Peyer's patch (tissue), 4 donors: ENCODE data around the gene CC2D1B. TPM values are rescaled to one million over a fixed set of nuclear protein-coding genes. Genes with fewer than 3 reads are reported as not detected.

Source experiments
- DNase-seq, 3 donors: peaks; one replicate each; pipeline ENCODE4 v3.0.0-alpha.2; 2017 to 2019
- H3K27ac ChIP-seq, 4 donors: fragments of 200-600 bp; sonication (generic); one replicate each; pipeline ENCODE4 v1.5.1; 2016 to 2019
- H3K27me3 ChIP-seq, 2 donors: fragments of 200-600 bp; sonication (generic); one replicate each; pipeline ENCODE4 v1.5.1; 2019
- H3K36me3 ChIP-seq, 3 donors: fragments of 200-600 bp; sonication (generic); one replicate each; pipeline ENCODE4 v1.5.1; 2016 to 2019
- H3K4me1 ChIP-seq, 4 donors: fragments of 200-600 bp; sonication (generic); one replicate each; pipeline ENCODE4 v1.5.1; 2016 to 2019
- H3K4me3 ChIP-seq, 4 donors: fragments of 200-600 bp; sonication (generic); 1 replicate in 3 of 4; 2 replicates in 1 of 4; pipeline ENCODE4 v1.5.1; 2016 to 2019; ENCODE audit warnings: mild to moderate bottlenecking in 1 of 4
- H3K9me3 ChIP-seq, 4 donors: fragments of 200-600 bp; sonication (generic); one replicate each; pipeline ENCODE4 v1.5.1; 2016 to 2019; ENCODE audit warnings: mild to moderate bottlenecking in 1 of 4
- POLR2A ChIP-seq, 2 donors: fragments of 450-650 bp; IDR thresholded peaks; one replicate each; pipeline ENCODE4 v1.5.1; 2017; ENCODE audit warnings: antibody characterized with exemption in 2 of 2, mild to moderate bottlenecking in 2 of 2, moderate library complexity in 2 of 2
- total RNA-seq, 4 donors: library from RNA; depleted of rRNA; stranded (reverse); fragments of >200 nt; gene quantifications; one replicate each; pipeline ENCODE4 v1.1.0, GENCODE V29; 2016
- TF ChIP-seq, protein P1 (sequence below), 6 experiments: fragments of 450-650 bp in 4 of 6; fragments of 200-600 bp in 2 of 6; sonication (generic) in 1 of 6; IDR thresholded peaks; one replicate each; pipeline ENCODE4 v1.5.1; 2017 to 2019; ENCODE audit warnings: antibody characterized with exemption in 6 of 6, mild to moderate bottlenecking in 3 of 6, moderate library complexity in 1 of 6

CC2D1B gene
- total RNA-seq, 4 donors from 2014 or later, result 48.4 to 61.2 (median 52.2) TPM

DNA sequence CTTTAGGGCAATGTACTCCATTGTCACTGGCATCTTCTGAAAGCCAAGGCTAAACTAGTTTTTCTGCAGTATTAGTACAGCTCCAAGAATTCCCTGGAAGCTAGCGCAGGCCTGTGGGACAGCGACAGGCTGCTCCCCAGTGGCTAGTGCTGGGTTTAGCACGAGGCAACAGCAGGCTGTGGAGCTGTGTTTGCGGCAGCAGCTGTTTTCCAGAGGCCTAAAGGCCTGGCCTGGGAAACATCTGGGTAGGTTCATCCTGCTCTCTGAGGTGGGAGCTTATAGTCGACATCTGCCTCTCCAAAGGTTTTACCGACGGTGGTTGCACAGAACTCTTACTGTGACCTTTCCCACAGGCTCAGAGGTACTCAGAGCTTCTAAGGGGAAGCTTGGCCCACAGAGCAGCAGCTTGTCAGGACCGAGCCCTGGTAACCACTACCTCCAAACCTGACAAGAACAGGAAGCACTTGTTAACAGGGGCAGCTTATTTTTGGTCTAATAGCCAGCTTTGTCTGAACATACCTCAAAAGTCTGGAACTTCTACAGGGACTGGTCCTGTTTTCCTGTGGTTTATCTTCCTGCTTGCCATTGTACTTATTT lies 17.2 kb downstream of the CC2D1B start:
- Histone ChIP-seq H3K27ac (no peak overlapping the region), H3K27me3 (no peaks in the 10 kb centered on the region), H3K36me3 (peaks cover 0 to 36% (median 0%) of the 10 kb centered on the region in 3 donors), H3K9me3 (no peaks in the 10 kb centered on the region), H3K4me3 (no peak overlapping the region), H3K4me1 (no peaks in the 10 kb centered on the region)
- TF ChIP-seq, protein P1, sequence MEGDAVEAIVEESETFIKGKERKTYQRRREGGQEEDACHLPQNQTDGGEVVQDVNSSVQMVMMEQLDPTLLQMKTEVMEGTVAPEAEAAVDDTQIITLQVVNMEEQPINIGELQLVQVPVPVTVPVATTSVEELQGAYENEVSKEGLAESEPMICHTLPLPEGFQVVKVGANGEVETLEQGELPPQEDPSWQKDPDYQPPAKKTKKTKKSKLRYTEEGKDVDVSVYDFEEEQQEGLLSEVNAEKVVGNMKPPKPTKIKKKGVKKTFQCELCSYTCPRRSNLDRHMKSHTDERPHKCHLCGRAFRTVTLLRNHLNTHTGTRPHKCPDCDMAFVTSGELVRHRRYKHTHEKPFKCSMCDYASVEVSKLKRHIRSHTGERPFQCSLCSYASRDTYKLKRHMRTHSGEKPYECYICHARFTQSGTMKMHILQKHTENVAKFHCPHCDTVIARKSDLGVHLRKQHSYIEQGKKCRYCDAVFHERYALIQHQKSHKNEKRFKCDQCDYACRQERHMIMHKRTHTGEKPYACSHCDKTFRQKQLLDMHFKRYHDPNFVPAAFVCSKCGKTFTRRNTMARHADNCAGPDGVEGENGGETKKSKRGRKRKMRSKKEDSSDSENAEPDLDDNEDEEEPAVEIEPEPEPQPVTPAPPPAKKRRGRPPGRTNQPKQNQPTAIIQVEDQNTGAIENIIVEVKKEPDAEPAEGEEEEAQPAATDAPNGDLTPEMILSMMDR (IDR thresholded peaks at IDR 0.05), result no peak
- no peak for TF ChIP-seq POLR2A (IDR thresholded peaks at IDR 0.05)
- DNase-seq, result no peak

DNA sequence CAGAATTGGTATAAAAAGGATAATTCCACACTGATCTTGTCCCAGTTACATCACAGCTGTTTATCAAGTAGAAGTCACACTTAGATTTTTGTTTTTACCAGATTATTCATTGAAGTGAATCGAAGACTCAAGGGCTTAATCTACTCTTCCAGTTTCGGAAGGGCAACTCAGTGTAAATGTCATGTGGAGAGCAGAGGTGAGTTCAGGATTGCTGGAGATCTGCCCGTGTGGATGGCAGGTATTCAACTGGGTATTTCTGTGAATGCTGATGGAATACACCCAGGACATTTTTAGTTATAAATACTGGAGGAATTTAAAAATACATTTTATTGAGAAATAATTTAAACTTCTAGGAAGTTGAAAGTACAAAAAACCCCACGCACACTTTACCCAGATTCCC lies 19.4 kb downstream of the CC2D1B start:
- Histone ChIP-seq H3K4me1 (no peaks in the 10 kb centered on the region), H3K4me3 (no peak overlapping the region), H3K27me3 (no peaks in the 10 kb centered on the region), H3K9me3 (no peaks in the 10 kb centered on the region), H3K27ac (no peak overlapping the region), H3K36me3 (peaks cover 0 to 21% (median 0%) of the 10 kb centered on the region in 3 donors)
- no peak for DNase-seq
- no peak for TF ChIP-seq POLR2A (IDR thresholded peaks at IDR 0.05)
- TF ChIP-seq, protein P1 (IDR thresholded peaks at IDR 0.05), result no peak

DNA sequence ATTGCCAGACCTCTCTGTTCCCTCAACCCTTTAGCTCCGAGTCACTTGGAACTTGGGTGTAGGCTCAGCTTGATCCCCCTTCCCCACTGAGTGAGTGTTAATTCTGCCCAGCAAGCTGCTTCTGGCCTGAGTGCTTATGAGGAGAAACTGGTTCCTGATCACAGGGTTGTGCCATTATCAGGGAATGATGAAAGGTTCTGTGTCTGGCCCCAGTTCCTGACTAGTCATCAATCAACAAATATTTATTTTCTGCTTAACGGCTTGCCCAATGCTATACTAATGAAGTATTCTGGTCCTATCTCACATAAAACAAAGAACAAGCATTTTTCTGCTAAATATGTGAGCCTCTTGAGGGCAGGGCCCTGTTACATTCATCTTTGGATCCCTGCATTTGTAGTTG lies 20.8 kb downstream of the CC2D1B start:
- H3K4me1 ChIP-seq, result no peaks in the 10 kb centered on the region
- TF ChIP-seq, protein P1 (IDR thresholded peaks at IDR 0.05), result no peak
- TF ChIP-seq POLR2A (IDR thresholded peaks at IDR 0.05), result no peak
- H3K27me3 ChIP-seq, result no peaks in the 10 kb centered on the region
- H3K27ac ChIP-seq, result no peak overlapping the region
- no peaks in the 10 kb centered on the region for H3K9me3 ChIP-seq
- peaks cover 0 to 13% (median 0%) of the 10 kb centered on the region in 3 donors for H3K36me3 ChIP-seq
- no peak for DNase-seq
- H3K4me3 ChIP-seq, result no peak overlapping the region

DNA sequence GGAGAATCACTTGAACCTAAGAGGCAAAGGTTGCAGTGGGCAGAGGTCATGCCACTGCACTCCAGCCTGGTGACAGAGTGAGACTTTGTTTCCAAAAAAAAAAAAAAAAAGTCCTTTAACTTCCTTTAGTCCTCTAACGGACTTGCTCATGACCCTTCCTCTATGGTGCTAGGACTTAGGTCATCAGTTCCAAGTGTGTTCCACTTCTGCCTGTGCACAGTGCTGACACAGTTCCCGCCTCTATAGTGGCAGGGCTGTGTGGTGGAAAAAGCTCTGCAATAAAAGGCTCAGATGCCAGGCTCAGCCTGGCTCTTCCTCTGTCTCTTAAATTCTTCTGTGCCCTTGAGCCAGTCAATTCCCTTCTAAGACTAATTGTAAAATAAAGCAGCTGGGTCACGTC lies 22.0 kb downstream of the CC2D1B start:
- TF ChIP-seq, protein P1 (IDR thresholded peaks at IDR 0.05), result no peak
- no peak for TF ChIP-seq POLR2A (IDR thresholded peaks at IDR 0.05)
- no peaks in the 10 kb centered on the region for H3K27me3 ChIP-seq

DNA sequence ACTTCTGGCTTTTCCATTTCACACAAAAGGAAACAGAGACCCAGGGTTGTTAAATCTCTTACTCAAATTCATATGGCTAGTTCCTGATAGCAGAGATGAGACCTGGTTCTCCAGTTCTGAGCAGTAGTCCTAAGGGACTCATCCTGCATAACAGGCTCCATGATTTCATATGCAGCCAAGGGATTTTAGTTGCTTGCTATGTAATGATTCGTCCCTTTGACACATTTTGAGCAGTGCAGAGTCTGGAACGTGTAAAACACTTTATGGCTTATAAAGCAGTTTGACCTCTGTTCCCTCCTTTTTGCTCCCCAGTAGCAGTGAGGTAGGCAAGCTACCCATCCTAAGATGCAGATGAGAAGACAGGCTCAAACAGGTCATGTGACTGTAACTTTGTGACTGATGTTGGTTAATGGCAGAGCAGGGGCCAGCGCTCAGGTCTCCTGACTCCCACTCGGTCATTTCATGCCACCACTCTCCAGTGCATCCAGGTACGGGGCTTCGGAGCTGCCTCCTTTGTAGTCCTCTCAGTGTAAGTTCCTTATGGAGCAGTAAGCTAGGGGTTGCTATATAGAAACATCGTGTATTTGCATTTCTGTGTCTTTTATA lies 24.2 kb downstream of the CC2D1B start:
- TF ChIP-seq, protein P1 (IDR thresholded peaks at IDR 0.05), result no peak
- no peaks in the 10 kb centered on the region for H3K27me3 ChIP-seq
- no peak for DNase-seq
- H3K9me3 ChIP-seq, result no peaks in the 10 kb centered on the region
- no peak overlapping the region for H3K4me3 ChIP-seq
- no peak overlapping the region for H3K27ac ChIP-seq
- H3K36me3 ChIP-seq, result peaks cover 0 to 6% (median 0%) of the 10 kb centered on the region in 3 donors
- no peaks in the 10 kb centered on the region for H3K4me1 ChIP-seq

More for the DNA sequence above, 22.0 kb downstream of the CC2D1B start:
- no peak overlapping the region for H3K4me3 ChIP-seq
- H3K9me3 ChIP-seq, result no peaks in the 10 kb centered on the region
- peaks cover 0 to 8% (median 0%) of the 10 kb centered on the region in 3 donors for H3K36me3 ChIP-seq
- no peak overlapping the region for H3K27ac ChIP-seq
- DNase-seq, result no peak
- no peaks in the 10 kb centered on the region for H3K4me1 ChIP-seq
